ENCODE data around the gene SLITRK2. TPM values are rescaled to one million over a fixed set of nuclear protein-coding genes. Genes with fewer than 3 reads are reported as not detected.

The SLITRK2 gene
- total RNA-seq, 2 donors from 2014 or later = 1.6 TPM; not detected in 1

DNA sequence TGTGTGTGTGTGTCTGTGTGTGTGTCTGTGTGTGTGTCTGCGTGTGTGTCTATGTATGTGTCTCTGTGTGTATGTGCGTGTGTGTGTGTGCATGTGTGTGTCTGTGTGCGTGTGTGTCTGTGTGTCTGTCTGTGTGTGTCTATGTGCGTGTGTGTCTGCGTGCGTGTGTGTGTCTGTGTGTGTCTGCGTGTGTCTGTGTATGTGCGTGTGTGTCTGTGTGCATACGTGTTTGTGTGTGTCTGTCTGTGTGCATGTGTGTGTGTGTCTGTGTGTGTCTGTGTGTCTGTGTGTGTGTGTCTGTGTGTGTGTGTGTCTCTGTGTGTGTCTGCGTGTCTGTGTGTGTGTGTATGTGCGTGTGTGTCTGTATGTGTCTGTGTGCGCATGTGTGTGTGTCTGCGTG lies 35.6 kb downstream of the SLITRK2 start:
- Histone ChIP-seq H3K4me1 (no peaks in the 10 kb centered on the region), H3K27ac (no peak overlapping the region), H3K36me3 (replicated peaks in 1 of 2; ENCODE audit: insufficient read depth in 1 of 2, low read depth in 2 of 2) (no peaks in the 10 kb centered on the region), H3K9me3 (no peaks in the 10 kb centered on the region), H3K4me3 (no peak overlapping the region), H3K27me3 (no peaks in the 10 kb centered on the region)
- ATAC-seq (no peak), DNase-seq (no peak)
- TF ChIP-seq, protein P1, sequence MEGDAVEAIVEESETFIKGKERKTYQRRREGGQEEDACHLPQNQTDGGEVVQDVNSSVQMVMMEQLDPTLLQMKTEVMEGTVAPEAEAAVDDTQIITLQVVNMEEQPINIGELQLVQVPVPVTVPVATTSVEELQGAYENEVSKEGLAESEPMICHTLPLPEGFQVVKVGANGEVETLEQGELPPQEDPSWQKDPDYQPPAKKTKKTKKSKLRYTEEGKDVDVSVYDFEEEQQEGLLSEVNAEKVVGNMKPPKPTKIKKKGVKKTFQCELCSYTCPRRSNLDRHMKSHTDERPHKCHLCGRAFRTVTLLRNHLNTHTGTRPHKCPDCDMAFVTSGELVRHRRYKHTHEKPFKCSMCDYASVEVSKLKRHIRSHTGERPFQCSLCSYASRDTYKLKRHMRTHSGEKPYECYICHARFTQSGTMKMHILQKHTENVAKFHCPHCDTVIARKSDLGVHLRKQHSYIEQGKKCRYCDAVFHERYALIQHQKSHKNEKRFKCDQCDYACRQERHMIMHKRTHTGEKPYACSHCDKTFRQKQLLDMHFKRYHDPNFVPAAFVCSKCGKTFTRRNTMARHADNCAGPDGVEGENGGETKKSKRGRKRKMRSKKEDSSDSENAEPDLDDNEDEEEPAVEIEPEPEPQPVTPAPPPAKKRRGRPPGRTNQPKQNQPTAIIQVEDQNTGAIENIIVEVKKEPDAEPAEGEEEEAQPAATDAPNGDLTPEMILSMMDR (IDR thresholded peaks at IDR 0.05) = no peak
- no peak for TF ChIP-seq POLR2A (IDR thresholded peaks at IDR 0.05)
- WGBS, 2 donors = 85% methylated on average over 12 to 13 of the region's 13 CpGs
- intact Hi-C loops (cut with DNase I) = no loop called here

DNA sequence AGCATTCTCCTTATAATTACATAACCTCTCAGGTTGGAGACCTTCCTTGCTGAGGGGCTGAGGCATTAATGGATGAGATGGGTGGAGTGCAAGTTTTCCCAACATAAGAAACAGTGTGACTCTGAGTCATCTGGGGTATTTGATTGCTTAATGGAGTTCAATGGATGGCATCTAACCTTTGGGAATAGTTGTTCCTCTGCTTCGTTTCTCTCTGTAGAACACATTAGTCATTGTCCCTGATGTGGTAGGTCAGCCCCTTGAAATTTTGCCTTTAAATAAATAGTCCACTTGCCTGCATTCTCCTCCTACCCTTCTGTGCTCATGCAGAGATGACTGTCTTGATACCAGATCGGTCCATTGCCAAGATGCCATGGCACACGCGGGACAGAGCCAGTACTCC lies 38.6 kb downstream of the SLITRK2 start:
- TF ChIP-seq, protein P1 (IDR thresholded peaks at IDR 0.05) = no peak
- no peak for TF ChIP-seq POLR2A (IDR thresholded peaks at IDR 0.05)
- ATAC-seq (no peak), DNase-seq (no peak)
- H3K4me3 ChIP-seq = no peak overlapping the region
- no peak overlapping the region for H3K27ac ChIP-seq
- no peaks in the 10 kb centered on the region for H3K27me3 ChIP-seq
- H3K9me3 ChIP-seq = no peaks in the 10 kb centered on the region
- intact Hi-C loops (cut with DNase I) = no loop called here
- H3K4me1 ChIP-seq = no peaks in the 10 kb centered on the region
- 83 to 84% methylated on average over 4 of the region's 4 CpGs for WGBS, 2 donors
- no peaks in the 10 kb centered on the region for H3K36me3 ChIP-seq (replicated peaks in 1 of 2; ENCODE audit: insufficient read depth in 1 of 2, low read depth in 2 of 2)

DNA sequence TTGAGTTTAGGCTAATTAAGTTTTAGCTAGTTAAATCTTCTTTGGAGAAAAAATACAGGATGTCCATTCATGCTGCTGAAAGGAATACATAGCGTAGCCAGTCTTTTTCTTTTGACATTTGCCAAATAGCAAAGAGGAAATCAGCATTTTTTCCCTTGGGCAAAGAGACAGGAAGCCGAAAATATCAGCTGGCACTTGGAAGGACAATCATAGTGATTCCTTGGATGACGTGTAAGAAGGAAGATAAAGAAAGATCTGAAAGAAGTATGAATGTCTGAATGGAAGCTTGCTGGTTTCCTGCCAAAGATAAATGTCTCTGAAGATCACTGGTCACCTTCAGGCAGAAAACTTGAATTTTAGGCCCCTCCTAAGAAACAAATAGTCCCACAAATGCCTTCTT lies 44.2 kb downstream of the SLITRK2 start:
- Histone ChIP-seq H3K9me3 (no peaks in the 10 kb centered on the region), H3K27me3 (no peaks in the 10 kb centered on the region), H3K4me3 (no peak overlapping the region), H3K27ac (no peak overlapping the region), H3K4me1 (no peaks in the 10 kb centered on the region), H3K36me3 (replicated peaks in 1 of 2; ENCODE audit: insufficient read depth in 1 of 2, low read depth in 2 of 2) (no peaks in the 10 kb centered on the region)
- no peak for ATAC-seq
- WGBS, 2 donors = 46 to 63% methylated on average over 3 of the region's 3 CpGs
- DNase-seq = no peak
- TF ChIP-seq POLR2A (IDR thresholded peaks at IDR 0.05) = no peak
- TF ChIP-seq, protein P1 (IDR thresholded peaks at IDR 0.05) = no peak
- intact Hi-C loops (cut with DNase I) = no loop called here

DNA sequence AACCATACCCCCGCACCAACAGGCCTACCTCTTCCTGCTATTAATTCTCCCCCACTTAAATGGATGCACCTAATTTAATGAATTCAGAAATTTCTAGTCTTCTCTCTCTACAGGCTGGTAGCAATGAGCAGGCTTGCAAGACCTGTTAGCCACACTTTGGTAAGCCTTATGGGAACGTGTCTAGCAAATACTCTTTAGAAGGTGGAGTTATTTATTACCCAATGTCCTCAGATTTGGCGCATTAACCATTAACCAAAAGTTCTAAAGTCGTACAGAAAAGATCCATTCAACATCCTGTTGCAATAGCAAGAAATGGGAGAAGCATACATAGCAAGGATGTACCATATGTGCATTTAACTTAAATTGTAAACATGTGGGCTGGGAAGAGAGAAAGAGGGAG lies 47.5 kb downstream of the SLITRK2 start:
- Histone ChIP-seq H3K27ac (peak overlapping the region in 1 of 4 donors; percentile 49), H3K4me1 (no peaks in the 10 kb centered on the region), H3K9me3 (no peaks in the 10 kb centered on the region), H3K36me3 (replicated peaks in 1 of 2; ENCODE audit: insufficient read depth in 1 of 2, low read depth in 2 of 2) (no peaks in the 10 kb centered on the region), H3K27me3 (no peaks in the 10 kb centered on the region), H3K4me3 (no peak overlapping the region)
- peak; percentile 52 for ATAC-seq
- intact Hi-C loops (cut with DNase I) = no loop called here
- DNase-seq = peak in 1 of 4 donors; percentile 3
- 13 to 21% methylated on average over 4 of the region's 4 CpGs for WGBS, 2 donors
- TF ChIP-seq, protein P1 (IDR thresholded peaks at IDR 0.05) = no peak
- TF ChIP-seq POLR2A (IDR thresholded peaks at IDR 0.05) = no peak

Small RNAs within 50 kb of the gene (small RNA-seq; reads per million reads assigned to genes)
- not detected for gene AL109653.1
